Spleen (tissue), 7 donors: Measurements from ENCODE around the gene TIAM1.

Source experiments
- CTCF ChIP-seq, 11 experiments: fragments of 200-600 bp in 7 of 11; fragments of 450-650 bp in 4 of 11; sonication (generic) in 4 of 11; IDR thresholded peaks in 8 of 11; conservative IDR thresholded peaks in 3 of 11; 1 replicate in 7 of 11; 2 replicates in 4 of 11; pipeline versions ENCODE4 v1.4.0 to v1.8.0; 2016 to 2021; ENCODE audit warnings: antibody characterized with exemption in 11 of 11, inconsistent platforms in 4 of 11, mild to moderate bottlenecking in 1 of 11
- POLR2AphosphoS5 ChIP-seq, 3 donors: sonication (generic); formaldehyde crosslinking; IDR thresholded peaks; one replicate each; pipeline ENCODE4 v1.5.1; 2017; ENCODE audit warnings: antibody characterized with exemption in 3 of 3
- donor health status: DM: no; HTN: no; CAD: no; lungs with moderate emphysema.
- donor health status: DM: no; HTN: no; CAD: no.
- donor health status: DM: no; HTN: no; CAD: no.

- TF ChIP-seq POLR2AphosphoS5 (IDR thresholded peaks at IDR 0.05) (no peak), CTCF (IDR thresholded peaks at IDR 0.05 in 8 of 11, conservative IDR thresholded peaks at IDR 0.05 in 3 of 11) (no peak)
Measured at GRCh38 chr21:31346256-31346821, 2.3 kb upstream of the TIAM1 start.
